ENCODE results near the gene PLCB1.

PLCB1 gene

DNA sequence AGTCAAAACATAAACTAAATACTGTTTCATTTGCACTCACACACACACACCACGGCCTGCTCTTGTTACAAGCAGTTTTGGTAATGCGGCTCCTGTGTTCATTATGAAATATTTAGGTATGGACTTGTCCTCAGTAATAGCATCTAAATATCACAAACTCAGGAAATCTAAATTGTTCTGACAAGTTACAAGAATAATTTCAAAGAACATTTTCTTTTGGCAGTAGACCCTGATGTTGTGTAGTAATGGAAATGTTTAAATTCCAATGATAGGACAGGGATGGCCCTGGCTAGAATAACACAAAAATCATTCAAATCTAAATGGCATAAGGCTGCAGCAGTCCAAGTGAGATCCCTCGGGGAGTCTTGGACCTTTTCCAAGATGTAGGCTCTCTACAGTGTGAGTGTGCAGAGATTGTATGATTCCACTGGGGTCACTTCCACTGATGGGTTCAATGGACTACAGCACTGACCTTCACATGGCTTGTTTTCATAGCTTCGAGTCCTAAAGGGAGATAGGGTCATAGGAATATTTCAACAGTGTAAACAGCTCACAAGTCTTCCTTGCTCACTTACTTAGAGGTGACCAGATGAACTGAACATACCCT, 726.2 kb downstream of the PLCB1 start:
- H3K79me2 ChIP-seq (ENCODE audit: insufficient read depth, low read depth): no peaks in the 10 kb centered on the region
- no peaks in the 10 kb centered on the region for H3K36me3 ChIP-seq (ENCODE audit: insufficient read depth)
- H2AFZ ChIP-seq (ENCODE audit: low read depth): no peak overlapping the region
- TF ChIP-seq, protein P1, sequence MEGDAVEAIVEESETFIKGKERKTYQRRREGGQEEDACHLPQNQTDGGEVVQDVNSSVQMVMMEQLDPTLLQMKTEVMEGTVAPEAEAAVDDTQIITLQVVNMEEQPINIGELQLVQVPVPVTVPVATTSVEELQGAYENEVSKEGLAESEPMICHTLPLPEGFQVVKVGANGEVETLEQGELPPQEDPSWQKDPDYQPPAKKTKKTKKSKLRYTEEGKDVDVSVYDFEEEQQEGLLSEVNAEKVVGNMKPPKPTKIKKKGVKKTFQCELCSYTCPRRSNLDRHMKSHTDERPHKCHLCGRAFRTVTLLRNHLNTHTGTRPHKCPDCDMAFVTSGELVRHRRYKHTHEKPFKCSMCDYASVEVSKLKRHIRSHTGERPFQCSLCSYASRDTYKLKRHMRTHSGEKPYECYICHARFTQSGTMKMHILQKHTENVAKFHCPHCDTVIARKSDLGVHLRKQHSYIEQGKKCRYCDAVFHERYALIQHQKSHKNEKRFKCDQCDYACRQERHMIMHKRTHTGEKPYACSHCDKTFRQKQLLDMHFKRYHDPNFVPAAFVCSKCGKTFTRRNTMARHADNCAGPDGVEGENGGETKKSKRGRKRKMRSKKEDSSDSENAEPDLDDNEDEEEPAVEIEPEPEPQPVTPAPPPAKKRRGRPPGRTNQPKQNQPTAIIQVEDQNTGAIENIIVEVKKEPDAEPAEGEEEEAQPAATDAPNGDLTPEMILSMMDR (conservative IDR thresholded peaks at IDR 0.05; ENCODE audit: low read depth, low read length): no peak
- no peak overlapping the region for H3K27ac ChIP-seq
- H3K4me2 ChIP-seq: no peak overlapping the region
- no peaks in the 10 kb centered on the region for H4K20me1 ChIP-seq (ENCODE audit: insufficient read depth)
- no peak overlapping the region for H3K4me3 ChIP-seq (IDR thresholded peaks at IDR 0.05; ENCODE audit: insufficient read depth, low read depth, low read length)
- no peaks in the 10 kb centered on the region for H3K4me1 ChIP-seq (ENCODE audit: low read depth, poor library complexity, severe bottlenecking)
- no peaks in the 10 kb centered on the region for H3K27me3 ChIP-seq (ENCODE audit: insufficient read depth, low read depth)
- no peak overlapping the region for H3K9ac ChIP-seq

DNA sequence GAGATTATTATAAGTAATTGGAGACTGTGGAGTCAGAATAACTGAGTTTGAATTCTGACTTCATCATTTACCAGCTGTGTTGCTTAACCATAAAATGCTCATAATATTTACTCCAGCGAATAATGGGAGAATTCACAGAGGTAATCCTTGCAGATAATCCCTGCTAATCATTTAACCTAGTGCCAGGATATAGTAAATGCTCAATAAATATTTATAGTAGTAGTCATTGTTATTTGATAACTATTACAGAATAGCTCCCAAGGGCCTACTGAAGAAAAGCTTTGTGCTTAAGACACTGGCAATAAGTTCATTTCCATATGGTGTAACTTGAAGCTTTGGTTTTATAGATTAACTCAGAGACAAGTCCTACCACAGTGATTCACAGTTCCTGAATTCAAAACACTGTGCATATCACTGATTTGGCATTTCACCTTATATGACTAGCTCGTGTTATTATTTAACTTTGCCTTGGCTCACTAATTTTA, 728.0 kb downstream of the PLCB1 start:
- Histone ChIP-seq H3K4me2 (no peak overlapping the region), H3K4me1 (ENCODE audit: low read depth, poor library complexity, severe bottlenecking) (no peaks in the 10 kb centered on the region), H4K20me1 (ENCODE audit: insufficient read depth) (no peaks in the 10 kb centered on the region), H3K79me2 (ENCODE audit: insufficient read depth, low read depth) (no peaks in the 10 kb centered on the region), H3K4me3 (IDR thresholded peaks at IDR 0.05; ENCODE audit: insufficient read depth, low read depth, low read length) (no peak overlapping the region), H3K27ac (no peak overlapping the region), H2AFZ (ENCODE audit: low read depth) (no peak overlapping the region), H3K27me3 (ENCODE audit: insufficient read depth, low read depth) (no peaks in the 10 kb centered on the region), H3K9ac (no peak overlapping the region), H3K36me3 (ENCODE audit: insufficient read depth) (no peaks in the 10 kb centered on the region)
- TF ChIP-seq, protein P1 (conservative IDR thresholded peaks at IDR 0.05; ENCODE audit: low read depth, low read length): no peak

GRCh38 chr20:8862092-8862491, 730.0 kb downstream of the PLCB1 start:
- Histone ChIP-seq H3K4me2 (no peak overlapping the region), H3K4me3 (IDR thresholded peaks at IDR 0.05; ENCODE audit: insufficient read depth, low read depth, low read length) (no peak overlapping the region), H3K79me2 (ENCODE audit: insufficient read depth, low read depth) (no peaks in the 10 kb centered on the region), H2AFZ (ENCODE audit: low read depth) (no peak overlapping the region), H3K4me1 (ENCODE audit: low read depth, poor library complexity, severe bottlenecking) (no peaks in the 10 kb centered on the region), H3K9ac (no peak overlapping the region), H3K27ac (no peak overlapping the region), H3K36me3 (ENCODE audit: insufficient read depth) (no peaks in the 10 kb centered on the region), H4K20me1 (ENCODE audit: insufficient read depth) (no peaks in the 10 kb centered on the region), H3K27me3 (ENCODE audit: insufficient read depth, low read depth) (no peaks in the 10 kb centered on the region)
- TF ChIP-seq, protein P1 (conservative IDR thresholded peaks at IDR 0.05; ENCODE audit: low read depth, low read length): no peak

GRCh38 chr20:8865636-8866035, 733.6 kb downstream of the PLCB1 start:
- Histone ChIP-seq H3K4me1 (ENCODE audit: low read depth, poor library complexity, severe bottlenecking) (no peaks in the 10 kb centered on the region), H3K27me3 (ENCODE audit: insufficient read depth, low read depth) (no peaks in the 10 kb centered on the region), H3K4me3 (IDR thresholded peaks at IDR 0.05; ENCODE audit: insufficient read depth, low read depth, low read length) (no peak overlapping the region), H3K27ac (no peak overlapping the region), H3K36me3 (ENCODE audit: insufficient read depth) (no peaks in the 10 kb centered on the region), H3K4me2 (no peak overlapping the region), H4K20me1 (ENCODE audit: insufficient read depth) (no peaks in the 10 kb centered on the region), H3K9ac (no peak overlapping the region), H2AFZ (ENCODE audit: low read depth) (no peak overlapping the region), H3K79me2 (ENCODE audit: insufficient read depth, low read depth) (no peaks in the 10 kb centered on the region)
- TF ChIP-seq, protein P1 (conservative IDR thresholded peaks at IDR 0.05; ENCODE audit: low read depth, low read length): no peak

All from KMS-11 (cell line).